RWPE1 (cell line): ENCODE data around the gene SLC46A3.

Experiments
- CTCF ChIA-PET: fragments of 350-600 bp; sonication (Branson Sonifier 250); formaldehyde crosslinking; extraction: SDS; loops from one replicate; lab custom pipeline; 2021; lab: Yijun Ruan, JAX
- POLR2A ChIA-PET: fragments of 400-600 bp; formaldehyde crosslinking; extraction: SDS; loops from one replicate; lab custom pipeline; 2020; ENCODE audit warnings: antibody characterized with exemption; ENCODE audit not compliant: low non-redundant PET; lab: Yijun Ruan, JAX
- DNase-seq: peaks from one replicate; pipeline ENCODE4 v3.0.0; 2012; ENCODE audit warnings: low spot score
- H3K27ac ChIP-seq: fragments of 450-650 bp; 2 replicates; pipeline ENCODE4 v1.5.1; 2017
- CTCF ChIP-seq: fragments of 450-650 bp; conservative IDR thresholded peaks from 2 replicates; pipeline ENCODE4 v1.5.1; 2017; ENCODE audit warnings: low read depth, mild to moderate bottlenecking

SLC46A3 gene

DNA sequence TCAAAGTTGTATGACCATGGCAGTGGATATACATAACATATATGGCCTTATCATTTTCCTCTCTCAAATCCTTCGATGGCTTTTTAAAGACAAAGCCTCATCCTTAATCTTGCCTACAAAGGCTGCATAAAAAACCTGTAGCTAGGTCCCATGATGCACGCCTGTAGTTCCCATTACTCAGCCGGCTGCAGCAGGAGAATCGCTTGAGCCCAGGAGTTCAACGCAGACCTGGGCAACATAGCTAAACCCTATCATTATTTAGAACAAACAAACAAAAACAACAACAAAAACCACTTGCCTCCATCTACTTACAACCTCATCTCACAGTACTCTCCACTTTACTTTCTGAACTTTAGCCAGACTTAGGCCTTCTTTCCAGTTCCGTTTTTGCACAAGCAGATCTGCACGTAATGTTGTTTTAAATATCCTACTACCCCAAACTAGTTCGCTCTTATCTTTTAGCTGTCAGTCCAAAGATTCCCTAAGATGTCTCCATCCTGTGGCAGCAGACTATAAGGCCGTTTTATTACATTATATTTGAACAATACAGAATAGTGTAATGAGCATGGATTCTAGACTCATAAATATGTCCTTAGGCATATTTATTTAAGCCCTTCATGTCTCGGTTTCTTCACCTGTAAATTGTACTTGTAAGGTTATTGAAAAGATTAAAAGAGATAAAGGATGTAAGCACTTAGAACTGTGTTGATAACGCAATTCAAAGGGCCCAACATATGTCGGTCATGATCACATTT, 60.8 kb downstream of the SLC46A3 start:
- POLR2A ChIA-PET = interaction anchor here (0.6 kb wide), 1 partner anchor 355 kb away, joined by 3 read pairs; no protein-coding TSS in a partner anchor
- no peak overlapping the region for H3K27ac ChIP-seq
- no peak for DNase-seq
- CTCF ChIA-PET = interaction anchor here (0.5 to 1.7 kb wide), 4 partner anchors 29 to 139 kb away, joined by 3 to 5 read pairs (median 4); no protein-coding TSS in a partner anchor
- no peak for TF ChIP-seq CTCF

- H3K27ac ChIP-seq = no peak overlapping the region
- TF ChIP-seq CTCF = no peak
- ChIA-PET POLR2A (interaction anchor here (0.6 kb wide), 1 partner anchor 12 kb away, joined by 4 read pairs; no protein-coding TSS in a partner anchor), CTCF (interaction anchor here (0.7 kb wide), 1 partner anchor 324 kb away, joined by 3 read pairs; no protein-coding TSS in a partner anchor)
- no peak for DNase-seq
Measured at GRCh38 chr13:28655561-28655960, 63.2 kb downstream of the SLC46A3 start.

DNA sequence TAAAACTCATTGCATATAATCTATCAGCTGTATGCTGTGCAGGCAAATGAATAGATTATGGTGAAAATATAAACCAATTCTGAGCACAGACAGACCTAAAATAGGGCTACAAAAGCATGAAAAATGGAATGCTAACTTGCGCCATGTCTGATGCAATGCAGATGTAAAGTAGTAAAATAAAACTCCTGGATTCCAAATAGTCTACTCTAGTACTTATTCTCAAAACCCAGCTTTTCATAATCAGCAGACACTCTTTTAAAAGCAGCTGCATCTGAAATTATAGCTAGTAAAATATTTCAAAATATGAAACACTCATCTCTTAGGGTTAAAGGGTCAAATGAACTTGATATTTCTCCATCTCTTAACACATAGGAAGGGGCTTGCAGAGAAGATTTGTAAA, 64.5 kb downstream of the SLC46A3 start:
- CTCF ChIA-PET = interaction anchor here (0.6 kb wide), 1 partner anchor 22 kb away, joined by 3 read pairs; no protein-coding TSS in a partner anchor
- POLR2A ChIA-PET = interaction anchor here (0.6 kb wide), 1 partner anchor 14 kb away, joined by 3 read pairs; no protein-coding TSS in a partner anchor
- no peak for TF ChIP-seq CTCF
- no peak for DNase-seq
- no peak overlapping the region for H3K27ac ChIP-seq

DNA sequence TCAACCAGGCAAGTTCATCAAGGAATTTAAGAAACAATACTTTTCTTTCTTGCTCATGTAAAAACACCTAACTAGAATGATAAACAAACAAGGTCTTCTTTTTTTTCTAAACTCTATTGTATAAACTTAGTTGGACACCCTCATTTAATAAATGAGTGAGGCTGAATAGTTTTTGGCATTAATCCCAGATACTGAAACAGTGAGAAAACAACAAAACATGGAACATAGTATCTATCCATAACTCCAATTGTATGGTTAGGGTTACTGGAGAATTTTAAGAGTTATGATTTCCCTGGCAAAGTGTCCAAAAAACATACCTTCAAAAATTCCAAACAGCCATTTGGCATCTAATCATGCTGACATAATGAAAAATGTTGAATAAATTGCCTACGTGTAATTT, 65.7 kb downstream of the SLC46A3 start:
- no peak for DNase-seq
- ChIA-PET POLR2A (no interaction called here), CTCF (no interaction called here)
- no peak for TF ChIP-seq CTCF
- H3K27ac ChIP-seq = no peak overlapping the region

DNA sequence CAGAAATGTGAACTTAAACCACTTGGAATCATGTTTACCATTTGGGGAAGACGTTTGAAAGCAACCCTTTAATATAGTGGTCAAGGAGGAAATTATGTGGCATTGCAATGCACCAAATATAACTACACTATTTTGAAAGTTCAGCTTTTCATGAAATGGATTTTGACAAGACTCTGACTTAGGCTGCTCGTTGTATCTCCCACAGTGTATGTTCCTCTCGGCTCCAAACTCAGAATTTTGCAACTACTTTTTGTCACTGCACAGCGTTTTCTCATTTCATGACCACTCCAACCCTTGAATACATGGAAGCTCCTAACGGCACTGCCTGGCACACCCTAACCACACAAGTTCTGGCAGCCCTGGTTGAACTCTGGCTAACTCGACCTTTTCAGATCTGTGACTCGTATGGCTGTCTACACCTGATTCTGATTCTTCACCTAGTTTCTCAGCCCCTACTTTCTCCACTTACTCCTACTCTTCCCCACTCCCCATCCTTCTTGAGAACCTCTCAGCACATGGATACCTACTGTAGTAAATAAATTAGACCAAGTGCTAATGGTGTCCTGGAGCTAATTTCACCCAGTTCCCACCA, 66.9 kb downstream of the SLC46A3 start:
- ChIA-PET CTCF (no interaction called here), POLR2A (no interaction called here)
- no peak overlapping the region for H3K27ac ChIP-seq
- no peak for DNase-seq
- no peak for TF ChIP-seq CTCF

DNA sequence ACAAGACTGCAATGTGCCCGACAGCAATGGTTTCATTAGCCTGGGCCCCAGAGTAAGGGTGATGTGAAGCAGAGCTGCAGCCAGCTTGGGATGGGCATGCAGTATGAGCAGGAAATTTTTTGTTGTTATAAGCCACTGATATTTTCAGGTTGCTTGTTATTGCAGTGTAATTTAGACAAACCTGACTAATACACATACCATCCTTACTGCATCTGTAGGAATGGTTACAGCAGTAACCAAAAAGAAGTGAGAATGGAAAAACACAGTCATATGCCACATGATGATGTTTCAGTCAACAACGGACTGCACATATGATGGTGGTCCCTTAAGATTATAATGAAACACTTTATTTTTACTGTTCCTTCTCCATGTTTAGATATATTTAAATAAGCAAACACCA, 68.5 kb downstream of the SLC46A3 start:
- H3K27ac ChIP-seq = no peak overlapping the region
- CTCF ChIA-PET = no interaction called here
- DNase-seq = no peak
- POLR2A ChIA-PET = no interaction called here
- TF ChIP-seq CTCF = no peak
